Ascending aorta (tissue), 2 donors: ENCODE data around the gene CD36. TPM values are rescaled to one million over a fixed set of nuclear protein-coding genes. Genes with fewer than 3 reads are reported as not detected.

Experiments
- DNase-seq, 2 donors: peaks; one replicate each; pipeline ENCODE4 v3.0.0-alpha.2; 2019; ENCODE audit warnings: low spot score in 2 of 2
- H3K27ac ChIP-seq, 2 donors: fragments of 200-600 bp; sonication (generic); one replicate each; pipeline ENCODE4 v1.5.1; 2016 to 2017; ENCODE audit warnings: mild to moderate bottlenecking in 1 of 2
- H3K27me3 ChIP-seq: fragments of 200-600 bp; sonication (generic); one replicate; pipeline ENCODE4 v1.5.1; 2017
- H3K36me3 ChIP-seq, 2 donors: fragments of 200-600 bp; sonication (generic); one replicate each; pipeline ENCODE4 v1.5.1; 2016
- H3K4me1 ChIP-seq, 2 donors: fragments of 200-600 bp; sonication (generic); one replicate each; pipeline ENCODE4 v1.5.1; 2016 to 2017; ENCODE audit warnings: mild to moderate bottlenecking in 1 of 2
- H3K4me3 ChIP-seq, 2 donors: fragments of 200-600 bp; sonication (generic); one replicate each; pipeline ENCODE4 v1.5.1; 2016 to 2017; ENCODE audit warnings: mild to moderate bottlenecking in 1 of 2
- H3K9me3 ChIP-seq, 2 donors: fragments of 200-600 bp; sonication (generic); one replicate each; pipeline ENCODE4 v1.5.1; 2016
- intact Hi-C: fragments of 100-400 bp; cut with DNase I; formaldehyde crosslinking; loops from one replicate; pipeline ENCODE4 v1.15.1; 2023
- total RNA-seq: library from RNA; depleted of rRNA; stranded (reverse); fragments of >200 nt; gene quantifications from one replicate; pipeline ENCODE4 v1.1.0, GENCODE V29; 2016
- TF ChIP-seq, protein P1 (sequence below), 3 experiments: fragments of 200-600 bp in 2 of 3; fragments of 450-650 bp in 1 of 3; sonication (generic) in 2 of 3; IDR thresholded peaks; one replicate each; pipeline ENCODE4 v1.5.1; 2016 to 2019; ENCODE audit warnings: antibody characterized with exemption in 3 of 3, mild to moderate bottlenecking in 1 of 3, moderate library complexity in 1 of 3

Gene CD36
- total RNA-seq, 1 donor from 2014 or later, result 302 TPM

DNA sequence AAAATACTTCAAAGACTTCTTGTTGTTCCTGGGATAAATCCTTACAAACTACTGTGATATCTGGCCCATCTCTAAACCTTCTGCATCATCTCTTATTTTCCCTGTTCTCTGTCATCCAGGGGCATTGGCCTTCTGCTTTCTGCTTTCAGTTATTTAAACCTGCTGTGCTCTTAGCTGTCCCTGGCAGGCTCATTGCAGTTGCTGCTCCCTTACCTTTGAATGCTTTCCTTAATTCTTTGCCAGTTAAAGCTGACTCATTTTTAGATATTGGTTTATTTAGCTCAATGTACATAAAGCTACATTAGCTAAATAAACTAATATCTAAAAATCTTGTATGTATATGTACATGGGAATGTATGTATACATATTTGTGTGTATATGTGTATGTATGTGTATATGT is 40.6 kb upstream of the CD36 start:
- Histone ChIP-seq H3K27ac (no peak overlapping the region), H3K4me3 (no peak overlapping the region), H3K4me1 (no peaks in the 10 kb centered on the region), H3K9me3 (no peaks in the 10 kb centered on the region), H3K36me3 (no peaks in the 10 kb centered on the region), H3K27me3 (no peaks in the 10 kb centered on the region)
- intact Hi-C loops, result no loop called here
- no peak for DNase-seq
- TF ChIP-seq, protein P1, sequence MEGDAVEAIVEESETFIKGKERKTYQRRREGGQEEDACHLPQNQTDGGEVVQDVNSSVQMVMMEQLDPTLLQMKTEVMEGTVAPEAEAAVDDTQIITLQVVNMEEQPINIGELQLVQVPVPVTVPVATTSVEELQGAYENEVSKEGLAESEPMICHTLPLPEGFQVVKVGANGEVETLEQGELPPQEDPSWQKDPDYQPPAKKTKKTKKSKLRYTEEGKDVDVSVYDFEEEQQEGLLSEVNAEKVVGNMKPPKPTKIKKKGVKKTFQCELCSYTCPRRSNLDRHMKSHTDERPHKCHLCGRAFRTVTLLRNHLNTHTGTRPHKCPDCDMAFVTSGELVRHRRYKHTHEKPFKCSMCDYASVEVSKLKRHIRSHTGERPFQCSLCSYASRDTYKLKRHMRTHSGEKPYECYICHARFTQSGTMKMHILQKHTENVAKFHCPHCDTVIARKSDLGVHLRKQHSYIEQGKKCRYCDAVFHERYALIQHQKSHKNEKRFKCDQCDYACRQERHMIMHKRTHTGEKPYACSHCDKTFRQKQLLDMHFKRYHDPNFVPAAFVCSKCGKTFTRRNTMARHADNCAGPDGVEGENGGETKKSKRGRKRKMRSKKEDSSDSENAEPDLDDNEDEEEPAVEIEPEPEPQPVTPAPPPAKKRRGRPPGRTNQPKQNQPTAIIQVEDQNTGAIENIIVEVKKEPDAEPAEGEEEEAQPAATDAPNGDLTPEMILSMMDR (IDR thresholded peaks at IDR 0.05), result no peak

DNA sequence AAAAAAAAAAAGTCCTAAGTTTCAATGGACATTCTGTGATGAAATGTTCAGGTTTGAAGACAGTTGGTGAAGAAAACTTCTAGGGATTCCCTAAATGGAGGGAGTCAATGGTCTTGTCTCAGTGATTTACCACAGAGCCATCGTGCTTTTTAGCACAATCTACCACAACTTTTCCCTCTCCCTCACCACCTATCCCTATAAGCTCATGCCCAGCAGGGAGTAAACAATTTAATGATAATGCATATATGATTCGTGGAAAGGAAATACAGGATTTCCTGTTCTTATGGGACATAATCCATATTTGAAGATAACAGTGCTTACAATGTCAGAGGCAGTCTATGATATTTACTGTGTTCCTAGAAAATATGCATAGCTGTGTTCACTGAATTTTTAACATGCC is 38.4 kb upstream of the CD36 start:
- no peak overlapping the region for H3K4me3 ChIP-seq
- no peak for DNase-seq
- intact Hi-C loops, result no loop called here

DNA sequence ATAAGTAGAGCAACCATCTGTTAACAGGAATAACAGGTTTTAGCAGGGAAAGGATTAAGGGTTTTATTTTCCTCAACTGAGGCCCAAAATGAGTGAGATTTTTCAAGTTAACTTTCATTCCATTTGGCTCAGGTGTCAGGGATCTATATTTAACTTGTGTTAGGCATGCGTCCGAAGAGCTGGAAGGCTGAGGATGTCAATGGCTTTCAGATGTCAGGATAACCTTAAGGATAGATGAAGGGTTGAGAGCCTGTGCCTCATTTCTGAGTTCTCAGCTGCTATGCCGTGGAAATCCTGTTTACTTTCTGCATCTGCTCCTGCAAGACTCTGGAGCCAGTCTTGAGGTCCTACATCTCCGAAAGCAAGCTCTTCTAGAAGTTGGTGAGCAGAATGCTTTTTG is 36.4 kb upstream of the CD36 start:
- intact Hi-C loops, result no loop called here
- H3K27ac ChIP-seq, result no peak overlapping the region
- no peaks in the 10 kb centered on the region for H3K9me3 ChIP-seq
- TF ChIP-seq, protein P1 (IDR thresholded peaks at IDR 0.05), result no peak
- no peak for DNase-seq
- no peaks in the 10 kb centered on the region for H3K27me3 ChIP-seq
- no peaks in the 10 kb centered on the region for H3K36me3 ChIP-seq
- H3K4me1 ChIP-seq, result no peaks in the 10 kb centered on the region
- H3K4me3 ChIP-seq, result no peak overlapping the region

More for the DNA sequence above, 38.4 kb upstream of the CD36 start:
- Histone ChIP-seq H3K27ac (no peak overlapping the region), H3K9me3 (no peaks in the 10 kb centered on the region), H3K27me3 (no peaks in the 10 kb centered on the region), H3K4me1 (no peaks in the 10 kb centered on the region), H3K36me3 (no peaks in the 10 kb centered on the region)
- TF ChIP-seq, protein P1 (IDR thresholded peaks at IDR 0.05), result no peak

DNA sequence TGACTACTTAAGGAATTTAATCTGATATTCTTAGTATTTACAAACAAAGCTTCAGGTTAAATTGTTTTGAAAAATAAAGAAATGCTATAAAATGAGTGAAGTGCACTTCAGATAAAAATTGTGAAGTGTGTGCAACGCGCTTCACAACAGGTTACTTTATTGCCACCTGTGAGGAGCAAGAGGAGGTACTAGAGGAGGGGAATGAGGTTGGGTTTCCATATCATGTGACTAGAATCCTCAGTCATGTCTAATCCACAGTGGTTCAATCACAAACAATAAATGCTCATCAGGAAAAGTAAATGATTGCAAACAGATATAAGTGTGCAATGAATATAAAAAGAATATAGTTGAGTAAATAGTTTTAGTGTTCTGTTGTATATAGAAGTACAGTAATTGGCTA is 34.5 kb upstream of the CD36 start:
- Histone ChIP-seq H3K4me3 (no peak overlapping the region), H3K27me3 (no peaks in the 10 kb centered on the region), H3K36me3 (no peaks in the 10 kb centered on the region), H3K4me1 (no peaks in the 10 kb centered on the region), H3K9me3 (no peaks in the 10 kb centered on the region), H3K27ac (no peak overlapping the region)
- intact Hi-C loops, result no loop called here
- TF ChIP-seq, protein P1 (IDR thresholded peaks at IDR 0.05), result no peak
- no peak for DNase-seq

DNA sequence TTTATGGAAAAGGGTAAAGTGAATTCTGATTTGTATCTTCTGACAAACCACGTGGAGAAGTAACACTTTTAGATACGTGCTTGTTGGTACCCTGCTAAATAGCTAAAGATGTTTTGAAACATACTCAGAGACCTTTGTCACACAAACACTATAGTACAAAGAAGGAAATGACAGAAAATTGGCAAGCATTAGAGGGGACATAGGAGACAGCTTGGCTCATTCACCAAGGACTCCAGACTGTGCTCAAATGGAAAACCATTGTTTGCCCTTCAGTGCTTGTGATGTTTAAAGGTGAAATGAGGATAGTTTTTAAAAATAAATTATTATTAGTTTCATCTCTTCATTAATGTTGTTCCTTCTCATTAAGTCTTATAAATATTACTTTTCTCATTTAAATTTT is 34.0 kb upstream of the CD36 start:
- Histone ChIP-seq H3K36me3 (no peaks in the 10 kb centered on the region), H3K9me3 (no peaks in the 10 kb centered on the region), H3K4me3 (no peak overlapping the region), H3K27me3 (no peaks in the 10 kb centered on the region), H3K27ac (no peak overlapping the region), H3K4me1 (no peaks in the 10 kb centered on the region)
- DNase-seq, result no peak
- TF ChIP-seq, protein P1 (IDR thresholded peaks at IDR 0.05), result no peak
- intact Hi-C loops, result no loop called here

DNA sequence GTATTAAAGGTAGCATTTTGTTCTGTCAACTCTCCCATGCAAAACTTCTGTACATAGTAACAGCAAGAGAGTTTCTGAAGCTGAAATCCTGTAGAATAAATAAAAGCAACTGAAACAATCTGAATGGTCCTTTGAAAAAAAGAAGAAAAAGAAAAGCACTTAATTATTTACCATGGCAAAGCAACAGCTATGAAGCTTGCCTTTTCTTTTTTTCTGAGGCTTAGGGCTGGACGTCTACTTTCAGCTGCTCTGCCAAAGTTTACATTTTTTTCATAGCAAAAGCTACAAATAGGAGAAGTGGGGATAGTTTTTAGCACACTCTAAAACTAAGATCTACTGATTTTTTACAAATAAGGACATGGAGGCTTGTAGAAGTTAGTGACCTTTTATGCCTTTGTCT is 31.3 kb upstream of the CD36 start:
- Histone ChIP-seq H3K27me3 (no peaks in the 10 kb centered on the region), H3K9me3 (no peaks in the 10 kb centered on the region), H3K4me1 (no peaks in the 10 kb centered on the region), H3K27ac (no peak overlapping the region), H3K4me3 (no peak overlapping the region), H3K36me3 (no peaks in the 10 kb centered on the region)
- no peak for DNase-seq
- TF ChIP-seq, protein P1 (IDR thresholded peaks at IDR 0.05), result no peak
- intact Hi-C loops, result no loop called here
